ENCODE results near the gene DYNLT4.
A peak's percentile ranks its signal among the peaks of the same experiment; 100 is the strongest.
"Not testable (repeated sequence)": the region's sequence is repeated elsewhere in the genome, so short reads cannot be mapped to it uniquely, and the experiment has no call there.

Gene DYNLT4

DNA sequence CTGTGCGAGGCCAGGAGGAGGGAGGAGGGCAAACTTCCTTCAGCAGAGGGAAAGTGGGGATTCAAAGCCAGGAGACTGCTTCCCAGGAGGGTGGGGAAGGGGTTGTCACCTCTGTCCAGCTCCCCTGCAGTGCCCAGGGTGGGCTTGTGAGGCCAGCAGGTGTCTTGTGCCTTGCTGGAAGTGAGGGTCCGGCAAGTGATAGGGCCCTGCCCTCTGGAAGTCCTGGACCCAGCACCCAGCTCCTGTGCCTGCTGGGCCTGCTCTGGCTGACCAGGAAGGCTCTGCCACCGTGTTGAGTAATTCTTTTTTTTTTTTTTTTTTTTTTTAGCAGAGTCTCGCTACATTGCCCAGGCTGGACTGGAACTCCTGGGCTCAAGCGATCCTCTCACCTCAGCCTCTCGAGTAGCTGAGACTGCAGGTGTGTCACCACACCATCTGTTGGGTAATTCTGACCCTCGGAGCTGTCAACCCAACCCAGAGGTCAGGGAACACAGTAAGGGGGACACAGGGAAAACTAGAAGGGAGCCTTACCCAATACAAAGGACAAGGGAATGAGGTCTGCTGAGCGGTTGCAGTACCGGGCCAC, 20.2 kb downstream of the DYNLT4 start:
- no peak for DNase-seq

DNA sequence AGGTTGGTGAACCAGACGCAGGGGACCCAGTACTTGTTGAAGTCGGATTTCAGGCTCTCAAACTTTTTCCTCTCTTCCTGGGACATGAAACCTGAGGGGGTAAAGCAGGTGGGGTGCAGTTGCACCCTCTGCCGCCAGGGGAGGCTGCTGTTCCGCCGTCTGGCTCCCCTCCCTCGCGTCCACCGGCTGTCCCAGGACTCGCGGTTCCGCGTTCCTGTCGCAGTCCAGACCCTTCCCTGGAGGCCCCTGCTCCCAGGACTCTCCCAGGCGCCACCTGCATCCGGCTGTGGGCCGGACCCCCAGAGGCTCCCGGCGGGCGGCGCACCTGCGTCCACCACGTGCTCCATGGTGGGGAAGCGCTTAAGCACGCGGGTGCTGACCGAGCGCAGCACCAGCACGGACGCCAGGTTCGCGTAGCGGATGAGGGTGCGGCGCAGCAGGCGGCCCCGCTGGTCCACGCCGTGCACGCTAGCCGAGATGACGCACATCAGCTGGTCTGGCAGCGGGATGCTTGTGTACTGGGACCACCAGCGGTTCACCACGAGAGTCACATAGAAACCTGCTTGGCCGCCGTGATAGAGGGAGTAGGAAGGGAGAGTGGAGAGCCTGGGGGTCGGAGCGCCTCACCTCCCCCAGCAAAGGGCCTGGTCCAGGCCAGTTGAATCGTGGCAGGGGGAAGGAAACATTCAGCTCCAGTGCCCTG, 20.9 kb downstream of the DYNLT4 start:
- peak; percentile 83 for DNase-seq

DNA sequence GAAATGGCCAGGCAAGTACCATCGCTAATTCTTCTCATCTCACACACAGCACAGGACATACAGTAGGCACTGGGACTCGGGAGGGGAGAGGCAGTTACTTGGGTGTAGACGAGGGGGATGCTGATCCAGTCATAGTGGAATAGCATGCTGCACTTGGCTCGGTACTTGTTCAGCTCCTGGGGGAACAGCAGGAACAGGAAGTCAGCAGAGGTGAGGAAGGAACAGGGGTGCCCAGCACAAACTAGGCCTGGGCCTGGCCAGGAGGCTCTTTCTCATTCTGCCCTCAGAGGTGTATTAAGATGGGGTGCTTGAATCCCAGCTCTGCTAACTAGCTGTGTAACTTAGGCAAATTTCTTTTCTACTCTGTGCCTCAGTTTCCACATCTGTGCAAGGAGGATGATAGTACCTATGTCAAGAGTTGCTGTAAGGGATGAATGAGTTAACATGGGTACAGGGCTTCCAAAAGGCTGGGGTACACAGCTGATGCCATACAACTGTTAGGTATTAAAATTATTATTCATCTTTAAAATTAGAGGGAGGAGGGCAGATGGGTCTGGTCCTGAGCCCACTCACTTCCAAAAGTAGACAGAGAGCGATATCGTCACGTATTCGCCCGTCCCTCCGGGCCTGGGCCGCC, 21.5 kb downstream of the DYNLT4 start:
- no peak for DNase-seq

- DNase-seq, result no peak
Observed at GRCh38 chr1:44785029-44785380, 22.1 kb downstream of the DYNLT4 start.

- DNase-seq, result peak in 1 of 2 donors; percentile 47
Observed at GRCh38 chr1:44784094-44785028, 22.8 kb downstream of the DYNLT4 start.

DNA sequence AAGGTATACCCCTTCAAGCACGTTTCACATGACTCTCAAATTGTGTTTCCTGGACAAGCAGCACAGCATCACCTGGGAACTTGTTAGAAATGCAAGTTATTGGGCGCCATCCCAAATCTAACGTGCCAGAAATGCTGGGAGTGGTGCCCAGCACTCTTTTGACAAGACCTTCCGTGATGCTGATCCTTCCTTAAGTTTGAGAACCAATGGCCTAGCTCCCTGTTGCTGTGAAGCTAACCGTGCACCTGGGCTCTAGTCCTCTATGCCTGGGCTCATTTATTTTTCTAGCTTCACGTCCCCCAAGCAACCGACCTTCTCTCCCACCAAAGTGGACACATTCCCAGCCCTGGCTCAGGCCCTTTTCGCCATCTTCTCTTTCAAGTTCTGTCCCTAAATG, 23.5 kb downstream of the DYNLT4 start:
- DNase-seq, result no peak

DNA sequence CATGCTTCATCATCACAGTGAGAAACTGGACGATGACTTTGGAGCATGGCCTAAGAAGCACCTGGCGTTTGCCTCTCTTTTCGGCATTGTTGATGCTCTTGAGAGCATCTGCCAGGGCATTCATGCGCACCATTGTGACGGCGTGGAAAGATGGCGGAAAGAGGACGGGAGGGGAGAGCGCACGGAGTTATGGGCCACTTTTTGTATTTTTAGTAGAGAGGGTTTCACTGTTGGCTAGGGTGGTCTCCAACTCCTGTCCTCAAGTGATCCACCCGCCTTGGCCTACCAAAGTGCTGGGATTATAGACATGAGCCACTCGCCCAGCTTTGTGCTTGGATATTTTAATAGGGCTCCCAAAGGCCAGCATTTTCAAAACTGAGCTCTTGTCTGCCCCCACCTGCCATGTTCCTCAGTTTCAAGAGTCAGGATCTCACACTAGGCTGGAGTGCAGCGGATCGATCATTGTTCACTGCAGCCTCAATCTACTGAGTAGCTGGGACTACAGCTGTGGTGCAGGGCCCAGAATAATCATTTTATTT, 26.5 kb downstream of the DYNLT4 start:
- no peak for DNase-seq

DNA sequence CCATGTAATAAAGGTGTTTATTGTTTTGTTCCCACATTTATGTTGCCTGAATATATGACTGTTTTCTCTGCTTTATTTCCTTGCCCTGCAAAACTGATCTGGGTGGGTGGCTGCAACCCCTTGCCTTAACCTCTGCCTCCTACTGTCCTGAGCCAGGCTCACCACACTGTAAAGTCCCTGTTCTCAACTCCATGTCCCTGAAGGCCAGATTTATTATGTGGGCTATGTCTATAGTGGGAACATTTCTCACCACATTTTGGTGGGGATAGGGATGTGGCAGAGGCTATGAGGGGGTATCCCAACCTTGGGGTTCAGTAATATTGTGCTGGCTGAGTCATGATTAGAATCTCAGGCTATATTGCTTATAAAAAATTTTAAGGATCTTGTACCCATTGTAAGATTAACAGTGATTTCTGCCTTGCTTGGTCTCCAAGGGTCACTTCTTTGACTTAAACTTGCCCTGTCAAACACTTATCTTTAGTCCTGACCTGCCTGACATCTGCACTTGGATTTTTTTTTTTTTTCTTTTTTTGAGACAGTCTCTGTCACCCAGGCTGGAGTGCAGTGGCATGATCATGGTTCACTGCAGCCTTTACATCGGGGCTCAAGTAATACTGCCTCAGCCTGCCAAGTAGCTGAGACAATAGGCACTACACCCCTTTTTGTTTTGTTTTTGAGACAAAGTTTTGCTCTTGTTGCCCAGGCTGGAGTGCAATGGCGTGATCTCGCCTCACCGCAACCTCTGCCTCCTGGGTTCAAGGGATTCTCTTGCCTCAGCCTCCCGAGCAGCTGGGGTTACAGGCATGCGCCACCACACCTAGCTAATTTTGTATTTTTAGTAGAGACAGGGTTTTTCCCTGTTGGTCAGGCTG, 28.2 kb downstream of the DYNLT4 start:
- no peak for DNase-seq

DNA sequence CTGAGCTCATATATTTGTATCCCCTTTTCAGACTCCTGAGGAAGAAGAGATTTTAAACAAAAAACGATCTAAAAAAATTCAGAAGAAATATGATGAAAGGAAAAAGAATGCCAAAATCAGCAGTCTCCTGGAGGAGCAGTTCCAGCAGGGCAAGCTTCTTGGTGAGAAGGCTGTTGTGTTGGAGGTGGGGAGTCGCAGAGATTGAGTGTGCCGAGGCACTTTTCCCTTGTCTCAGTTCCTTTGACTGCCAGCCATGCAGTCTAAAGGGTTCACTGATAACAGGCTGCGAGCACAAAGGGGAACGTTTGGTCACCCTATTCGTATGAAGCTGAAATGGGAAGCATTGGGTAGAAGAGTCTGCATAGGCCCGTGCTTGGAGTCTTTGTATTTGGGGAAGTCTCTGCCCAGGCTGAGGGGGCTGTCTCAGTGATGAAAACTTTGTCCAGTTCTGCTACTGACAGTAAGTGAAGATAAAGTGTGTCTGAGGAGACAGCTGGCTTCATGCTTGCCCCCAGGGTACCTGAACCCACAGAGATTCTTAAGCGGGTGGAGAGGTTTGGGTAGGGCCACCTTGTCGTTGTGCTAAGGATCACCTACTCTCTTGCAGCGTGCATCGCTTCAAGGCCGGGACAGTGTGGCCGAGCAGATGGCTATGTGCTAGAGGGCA, 29.0 kb downstream of the DYNLT4 start:
- DNase-seq, result no peak

- DNase-seq, result no peak
Observed at GRCh38 chr1:44777547-44777946, 29.6 kb downstream of the DYNLT4 start.

GRCh38 chr1:44776730-44777068, 30.5 kb downstream of the DYNLT4 start:
- DNase-seq, result no peak

DNA sequence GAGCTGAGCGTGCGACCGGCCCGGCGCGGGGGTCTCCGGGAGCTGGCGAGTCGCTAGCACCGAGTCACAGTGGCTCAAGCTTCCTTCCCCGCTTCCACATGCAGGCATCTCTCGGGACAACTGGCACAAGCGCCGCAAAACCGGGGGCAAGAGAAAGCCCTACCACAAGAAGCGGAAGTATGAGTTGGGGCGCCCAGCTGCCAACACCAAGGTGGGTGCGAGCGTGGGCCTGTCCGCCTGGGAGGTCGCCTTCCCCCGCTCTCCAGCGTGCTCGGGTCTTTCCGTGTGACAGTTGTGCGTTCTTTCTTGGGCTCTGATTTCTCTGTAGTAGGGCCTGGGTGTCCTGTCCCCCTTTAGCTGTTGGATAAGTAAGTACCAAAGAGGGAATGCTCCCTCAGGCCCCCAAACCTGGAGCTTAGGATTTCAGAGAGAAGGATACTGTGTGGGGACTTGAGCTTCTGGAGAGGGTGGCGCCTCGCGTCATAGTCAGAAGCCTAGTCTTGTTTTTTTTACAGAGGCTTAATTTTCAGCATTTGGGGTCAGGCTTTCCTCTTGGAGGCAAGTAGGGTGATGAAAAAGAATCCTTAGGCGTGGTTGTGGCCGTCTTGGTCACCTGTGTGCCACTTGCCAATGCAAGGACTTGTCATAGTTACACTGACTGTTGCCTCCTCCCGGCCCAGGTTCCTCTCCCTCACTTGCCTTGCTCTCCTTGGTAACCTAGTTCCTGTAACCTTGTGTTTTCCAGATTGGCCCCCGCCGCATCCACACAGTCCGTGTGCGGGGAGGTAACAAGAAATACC, 31.0 kb downstream of the DYNLT4 start:
- DNase-seq, result peak; percentile 49 to 51

DNA sequence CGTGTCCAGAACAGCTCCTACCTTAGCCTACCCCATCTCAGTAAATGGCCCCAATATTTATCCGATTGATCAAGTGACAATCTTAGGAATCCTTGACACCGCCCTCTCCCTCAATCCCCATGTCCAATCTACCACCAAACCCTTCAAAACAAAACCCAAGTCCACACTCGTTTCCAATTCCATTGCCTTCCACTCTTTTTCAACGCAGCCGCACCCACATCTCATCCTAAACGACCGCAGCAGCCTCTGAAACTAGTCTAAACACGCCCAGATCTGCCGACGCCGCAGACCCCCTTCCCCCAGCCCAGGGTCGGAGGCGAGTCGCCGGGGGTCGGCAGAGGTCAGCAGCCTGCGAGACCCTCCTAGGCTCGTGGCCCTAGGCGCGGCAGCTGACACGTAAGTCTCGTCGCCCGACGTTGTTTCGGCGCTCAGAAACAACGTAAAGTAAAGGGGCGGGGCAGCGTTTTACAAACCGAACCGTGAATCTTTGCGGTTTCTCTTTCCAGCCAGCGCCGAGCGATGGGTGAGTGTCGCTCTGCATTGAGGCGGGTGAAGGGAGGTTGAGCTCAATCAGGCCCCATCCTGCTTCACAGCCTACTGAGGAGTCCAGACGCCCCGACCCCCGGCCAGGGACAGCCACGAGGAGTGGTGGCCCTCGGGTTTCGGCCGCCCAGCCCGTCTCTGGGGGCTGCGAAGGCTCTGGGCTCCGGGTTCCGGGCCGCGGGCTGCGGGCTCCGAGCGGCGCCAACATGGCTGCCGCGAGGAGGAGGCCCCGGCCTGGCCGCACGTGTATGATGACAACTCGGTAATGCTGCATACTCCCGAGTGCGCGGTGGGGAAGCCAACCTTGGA, 31.8 kb downstream of the DYNLT4 start, which contains the start of gene RPS8:
TSS of gene RPS8 (plus strand) at position 463 of the 852 bp plus-strand sequence. CDS start at position 520, 57 bp downstream.
- DNase-seq, result peak; percentile 89 to 91

- DNase-seq, result not testable (repeated sequence)
Observed at GRCh38 chr1:44766421-44766820, 40.7 kb downstream of the DYNLT4 start.

DNA sequence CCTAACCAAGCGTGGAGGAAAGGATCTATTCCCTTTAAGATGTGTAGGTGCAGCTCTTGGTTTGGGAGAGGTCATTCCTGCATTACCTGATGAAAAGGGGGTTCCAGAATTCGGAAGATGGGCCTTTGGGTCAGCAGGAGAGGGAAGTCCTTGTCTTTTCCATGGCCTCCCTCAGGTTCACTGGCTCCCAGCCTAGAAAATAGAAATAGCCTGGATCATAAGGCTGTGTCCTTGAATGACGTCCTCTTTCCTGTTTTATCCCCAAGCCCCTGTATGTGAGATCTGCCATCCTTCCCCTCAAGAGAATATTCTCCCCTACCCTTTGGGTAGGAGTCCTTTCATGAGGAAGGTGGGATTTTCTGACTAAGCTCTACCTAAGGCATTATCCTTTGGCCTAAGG, 46.3 kb downstream of the DYNLT4 start:
- no peak for DNase-seq

DNA sequence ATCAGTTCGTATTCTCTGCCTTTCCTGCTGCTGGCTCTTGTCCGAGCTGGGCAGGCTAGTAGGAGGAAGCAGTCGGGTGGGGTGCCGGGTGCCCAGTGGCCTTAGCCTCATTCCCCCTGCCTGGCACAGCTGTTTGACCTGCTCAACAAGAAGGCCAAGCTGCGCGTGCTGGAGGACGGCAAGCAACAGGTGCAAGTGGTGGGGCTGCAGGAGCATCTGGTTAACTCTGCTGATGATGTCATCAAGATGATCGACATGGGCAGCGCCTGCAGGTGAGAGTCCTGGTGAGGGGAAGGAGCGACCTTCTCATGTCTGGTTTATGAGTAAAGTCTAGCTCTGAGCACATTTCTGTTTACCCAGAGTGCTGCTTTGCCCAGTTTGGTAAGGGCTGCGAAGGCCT, 48.1 kb downstream of the DYNLT4 start:
- DNase-seq, result no peak

DNA sequence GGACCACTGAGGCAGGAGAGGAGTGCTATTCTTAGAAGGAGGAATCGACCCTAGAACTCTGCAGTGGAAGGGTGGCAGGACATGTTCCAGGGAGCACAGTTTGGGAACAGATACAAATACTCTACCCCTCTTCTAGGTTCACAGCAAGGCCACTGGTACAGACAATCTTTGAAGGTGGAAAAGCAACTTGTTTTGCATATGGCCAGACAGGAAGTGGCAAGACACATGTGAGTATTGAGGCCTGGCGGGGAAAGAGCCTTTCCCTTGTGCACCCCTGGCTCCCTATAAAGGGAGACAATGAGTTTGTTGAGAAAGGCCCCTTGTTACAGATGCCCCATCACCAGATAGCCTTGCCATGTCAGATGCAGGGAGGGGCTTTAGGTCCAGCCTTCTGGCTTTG, 49.7 kb downstream of the DYNLT4 start:
- no peak for DNase-seq
